ENCODE data around the gene RAPGEF2.

GRCh38 chr4:159158083-159158617, 55.3 kb downstream of the RAPGEF2 start:
- TF ChIP-seq CTCF (IDR thresholded peaks at IDR 0.05) (no peak), POLR2A (IDR thresholded peaks at IDR 0.05) (no peak)
